Karpas-422 (cell line): Measurements from ENCODE around the gene RNF103. TPM values are rescaled to one million over a fixed set of nuclear protein-coding genes. Genes with fewer than 3 reads are reported as not detected.
A peak's percentile ranks its signal among the peaks of the same experiment; 100 is the strongest.

Experiments
- DNase-seq: peaks from one replicate; pipeline ENCODE4 v3.0.0-alpha.2; 2015
- H2AFZ ChIP-seq: fragments of 200-600 bp; sonication (generic); 2 replicates; pipeline ENCODE4 v1.6.1; 2014; ENCODE audit warnings: antibody characterized with exemption, low read length, mixed read lengths
- H3K27ac ChIP-seq: fragments of 200-600 bp; sonication (generic); 2 replicates; pipeline ENCODE4 v1.5.1; 2014; ENCODE audit warnings: mild to moderate bottlenecking, low read length, moderate library complexity
- H3K27me3 ChIP-seq: fragments of 200-600 bp; sonication (generic); 2 replicates; pipeline ENCODE4 v1.6.1; 2014; ENCODE audit warnings: low read length, mixed read lengths
- H3K36me3 ChIP-seq: fragments of 200-600 bp; sonication (generic); 2 replicates; pipeline ENCODE4 v1.6.1; 2014; ENCODE audit warnings: low read length, mixed read lengths; ENCODE audit not compliant: insufficient read depth
- H3K4me1 ChIP-seq: fragments of 200-600 bp; sonication (generic); 2 replicates; pipeline ENCODE4 v1.6.1; 2014; ENCODE audit warnings: mild to moderate bottlenecking, low read length, mixed read lengths
- H3K4me2 ChIP-seq: fragments of 200-600 bp; sonication (generic); 2 replicates; pipeline ENCODE4 v1.6.1; 2014; ENCODE audit warnings: low read length, low read depth, mild to moderate bottlenecking; ENCODE audit not compliant: poor library complexity, severe bottlenecking
- H3K4me3 ChIP-seq: fragments of 200-600 bp; sonication (generic); 2 replicates; pipeline ENCODE4 v1.5.1; 2014; ENCODE audit warnings: mild to moderate bottlenecking, antibody characterized with exemption, low read length, mixed read lengths
- H3K79me2 ChIP-seq: fragments of 200-600 bp; sonication (generic); 2 replicates; pipeline ENCODE4 v1.6.1; 2014; ENCODE audit warnings: mild to moderate bottlenecking, low read length, mixed read lengths
- H3K9ac ChIP-seq: fragments of 200-600 bp; sonication (generic); 2 replicates; pipeline ENCODE4 v1.6.0; 2014; ENCODE audit warnings: low read length
- H3K9me2 ChIP-seq: fragments of 200-600 bp; sonication (generic), shearing (Covaris generic); replicated peaks from 2 replicates; pipeline ENCODE4 v1.6.0; 2014; ENCODE audit warnings: mild to moderate bottlenecking, low read length, moderate library complexity; ENCODE audit not compliant: insufficient read depth
- H3K9me3 ChIP-seq: fragments of 300-700, 200-600 bp; sonication (generic); 2 replicates; pipeline ENCODE4 v1.6.1; 2014; ENCODE audit warnings: low read length, mixed read lengths
- H4K20me1 ChIP-seq: fragments of 200-600 bp; sonication (generic); 2 replicates; pipeline ENCODE4 v1.6.1; 2014; ENCODE audit warnings: mild to moderate bottlenecking, antibody characterized with exemption, low read length, low read depth; ENCODE audit not compliant: insufficient read depth
- total RNA-seq: library from RNA; depleted of rRNA; stranded (reverse); fragments of >200 nt; shearing (Covaris generic); gene quantifications from 2 replicates; pipeline ENCODE4 v1.2.3, GENCODE V29; 2014; ENCODE audit warnings: low replicate concordance

The RNF103 gene
- total RNA-seq, 1 experiment from 2014 or later, result 37.8 TPM

DNA sequence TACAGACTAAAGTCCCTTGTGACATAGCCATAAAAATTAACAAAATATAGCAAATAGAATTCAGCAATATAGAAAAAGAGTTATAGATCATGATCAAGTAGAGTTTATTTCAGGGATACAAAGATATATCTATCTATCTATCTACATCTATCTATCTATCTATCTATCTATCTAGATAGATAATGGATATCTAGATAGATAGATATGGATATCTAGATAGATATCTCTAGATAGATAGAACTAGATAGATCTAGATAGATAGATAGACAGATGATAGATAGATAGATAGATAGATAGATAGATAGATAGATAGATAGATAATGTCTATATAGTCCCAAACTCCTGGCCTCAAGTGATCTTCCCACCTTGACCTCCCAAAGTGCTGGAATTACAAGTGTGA lies 43.1 kb downstream of the RNF103 start:
- H3K27ac ChIP-seq, result no peak overlapping the region
- H3K79me2 ChIP-seq, result no peaks in the 10 kb centered on the region
- peaks cover 8% of the 10 kb centered on the region for H3K9me3 ChIP-seq
- H3K4me1 ChIP-seq, result no peaks in the 10 kb centered on the region
- H3K9ac ChIP-seq, result no peak overlapping the region
- H3K36me3 ChIP-seq, result no peaks in the 10 kb centered on the region
- H3K27me3 ChIP-seq, result no peaks in the 10 kb centered on the region; the same call in 1 of the 2 replicates
- no peak for DNase-seq
- H3K4me3 ChIP-seq, result no peak overlapping the region
- H3K4me2 ChIP-seq, result no peak overlapping the region
- H2AFZ ChIP-seq, result no peak overlapping the region
- H3K9me2 ChIP-seq, result no peaks in the 10 kb centered on the region
- H4K20me1 ChIP-seq, result no peaks in the 10 kb centered on the region

DNA sequence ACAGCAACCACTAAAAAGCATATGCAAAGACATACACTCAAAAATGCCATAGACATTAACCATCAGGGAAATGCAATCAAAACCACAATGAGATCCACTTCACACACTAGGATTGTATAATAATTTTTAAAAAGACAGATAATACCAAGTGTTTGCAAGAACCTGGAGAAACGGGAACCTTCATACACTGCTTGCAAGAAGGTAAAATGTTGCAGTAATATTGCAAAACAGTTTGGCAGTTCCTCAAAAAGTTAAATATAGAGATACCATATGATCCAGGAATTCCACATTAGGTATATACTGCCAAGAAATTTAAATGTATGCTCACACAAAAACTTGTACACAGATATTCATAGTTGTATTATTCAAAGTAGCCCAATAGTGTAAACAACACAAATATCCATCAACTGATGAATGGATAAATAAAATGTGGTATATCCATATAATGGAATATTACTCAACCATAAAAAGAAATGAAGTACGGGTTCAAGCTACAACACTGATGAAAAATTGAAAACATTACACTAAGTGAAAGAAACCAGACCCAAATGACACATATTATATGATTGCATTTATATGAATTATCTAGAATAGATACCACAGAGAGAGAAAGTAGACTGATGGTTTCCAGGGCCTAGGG lies 45.7 kb downstream of the RNF103 start:
- H3K79me2 ChIP-seq, result no peaks in the 10 kb centered on the region
- no peak overlapping the region for H3K4me3 ChIP-seq
- H3K9me2 ChIP-seq, result no peaks in the 10 kb centered on the region
- no peaks in the 10 kb centered on the region; the same call in 1 of the 2 replicates for H3K27me3 ChIP-seq
- no peak overlapping the region for H2AFZ ChIP-seq
- H3K9ac ChIP-seq, result no peak overlapping the region
- peaks cover 8% of the 10 kb centered on the region for H3K9me3 ChIP-seq
- H3K4me2 ChIP-seq, result no peak overlapping the region
- DNase-seq, result no peak
- no peak overlapping the region for H3K27ac ChIP-seq
- no peaks in the 10 kb centered on the region for H3K4me1 ChIP-seq
- H3K36me3 ChIP-seq, result no peaks in the 10 kb centered on the region
- no peaks in the 10 kb centered on the region for H4K20me1 ChIP-seq

DNA sequence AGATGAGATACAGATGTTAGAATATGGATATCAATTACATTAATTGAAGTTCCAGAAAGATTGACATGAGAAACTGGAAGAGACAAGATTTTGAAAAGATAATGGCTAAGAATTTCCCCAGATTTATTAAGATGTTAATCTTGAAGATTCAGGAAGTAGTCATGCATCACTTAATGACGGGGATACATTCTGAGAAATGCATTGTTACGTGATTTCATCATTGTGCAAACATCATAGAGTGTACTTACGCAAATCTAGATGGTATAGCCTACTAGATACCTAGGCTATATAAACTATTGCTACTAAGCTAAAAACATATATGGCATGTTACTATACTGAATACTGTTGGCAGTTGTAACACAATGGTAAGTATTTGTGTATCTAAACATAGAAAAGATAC lies 53.6 kb downstream of the RNF103 start:
- DNase-seq, result no peak
- Histone ChIP-seq H3K27me3 (no peaks in the 10 kb centered on the region), H3K4me2 (no peak overlapping the region), H3K36me3 (no peaks in the 10 kb centered on the region), H3K9ac (no peak overlapping the region), H3K9me3 (no peaks in the 10 kb centered on the region), H3K79me2 (no peaks in the 10 kb centered on the region), H3K4me1 (no peaks in the 10 kb centered on the region), H2AFZ (no peak overlapping the region), H3K4me3 (no peak overlapping the region), H3K27ac (no peak overlapping the region), H3K9me2 (no peaks in the 10 kb centered on the region), H4K20me1 (no peaks in the 10 kb centered on the region)

DNA sequence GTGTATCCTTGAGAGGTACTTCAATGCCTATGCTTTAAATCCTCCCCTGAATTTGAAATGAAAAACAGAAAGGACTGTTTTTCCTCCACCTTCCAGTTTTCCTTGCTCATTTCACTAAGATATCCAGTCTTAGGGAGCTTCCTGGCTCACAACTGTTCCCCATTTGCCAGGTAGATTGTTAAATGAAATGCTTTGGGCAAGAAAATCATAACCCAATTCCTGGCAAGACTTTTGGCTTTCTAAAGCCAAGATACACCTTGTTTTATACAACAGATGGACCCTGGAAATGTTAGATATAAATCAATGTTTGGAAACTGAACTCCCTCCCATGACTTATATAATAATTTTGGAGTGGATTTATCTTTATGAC lies 56.9 kb downstream of the RNF103 start:
- Histone ChIP-seq H3K27ac (no peak overlapping the region), H3K9ac (no peak overlapping the region), H2AFZ (no peak overlapping the region), H3K4me1 (peaks cover 12% of the 10 kb centered on the region), H3K27me3 (no peaks in the 10 kb centered on the region), H3K36me3 (no peaks in the 10 kb centered on the region), H4K20me1 (0 out of 2 replicates have a peak, but pooled peaks cover 3% of the 10 kb centered on the region), H3K79me2 (peaks cover 11% of the 10 kb centered on the region), H3K9me3 (no peaks in the 10 kb centered on the region), H3K4me3 (no peak overlapping the region), H3K9me2 (no peaks in the 10 kb centered on the region; the same call in 1 of the 2 replicates), H3K4me2 (no peak overlapping the region)
- DNase-seq, result no peak

DNA sequence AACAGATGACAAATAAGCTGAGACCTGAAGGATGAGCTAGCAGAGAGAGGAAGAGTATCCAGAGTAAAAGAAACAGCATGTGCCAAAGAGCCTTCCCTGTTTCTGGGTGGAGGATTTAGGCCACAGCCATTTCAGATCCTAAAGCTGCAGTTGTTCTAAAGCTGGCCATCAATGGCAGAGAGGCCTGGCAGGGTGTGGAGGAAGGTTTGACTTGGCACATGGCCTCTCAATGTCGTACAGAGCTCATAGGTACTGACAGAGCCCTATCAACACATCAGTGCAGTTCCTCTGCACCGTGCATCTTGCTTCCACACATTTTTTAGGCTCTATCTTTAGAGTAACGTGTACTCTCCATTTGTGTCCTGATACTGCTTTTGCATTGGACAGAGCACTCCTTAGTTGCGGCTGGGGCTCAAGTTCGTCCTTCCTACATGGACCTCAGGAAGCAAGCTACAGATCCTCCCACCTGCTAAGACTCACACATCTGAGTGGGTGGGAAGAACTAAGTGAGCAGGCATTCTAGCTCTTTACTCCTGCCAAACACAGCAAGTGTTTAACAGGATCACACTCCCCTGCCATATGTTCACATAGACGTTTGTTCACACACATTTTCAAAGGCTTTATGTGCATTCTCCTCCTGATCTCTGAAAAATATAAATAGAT lies 57.4 kb downstream of the RNF103 start:
- Histone ChIP-seq H3K4me1 (peaks cover 18% of the 10 kb centered on the region), H2AFZ (no peak overlapping the region), H3K4me3 (no peak overlapping the region), H3K9ac (no peak overlapping the region), H3K36me3 (no peaks in the 10 kb centered on the region), H3K27me3 (no peaks in the 10 kb centered on the region), H4K20me1 (0 out of 2 replicates have a peak, but pooled peaks cover 3% of the 10 kb centered on the region), H3K9me3 (no peaks in the 10 kb centered on the region), H3K79me2 (peaks cover 17% of the 10 kb centered on the region), H3K4me2 (no peak overlapping the region), H3K27ac (no peak overlapping the region), H3K9me2 (no peaks in the 10 kb centered on the region; the same call in 1 of the 2 replicates)
- DNase-seq, result no peak

DNA sequence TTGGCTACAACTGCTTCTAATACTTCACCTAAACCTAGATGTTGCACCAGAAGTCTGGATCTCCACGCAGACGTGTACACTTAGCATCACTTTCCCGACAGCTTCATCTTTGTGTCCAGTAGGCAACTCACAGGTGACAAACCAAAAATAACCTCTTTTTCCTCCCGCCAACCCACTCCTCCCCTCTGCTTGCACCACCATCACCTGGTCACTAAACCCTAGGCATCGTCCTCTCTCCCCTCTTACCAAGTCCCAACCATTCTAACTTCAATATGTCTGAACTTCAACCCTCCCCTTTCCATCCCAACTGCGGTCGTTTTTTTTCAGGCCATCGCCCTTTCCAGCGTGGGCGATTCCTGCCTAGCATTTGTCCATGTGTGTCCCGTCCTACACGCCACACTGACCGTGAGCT lies 60.0 kb downstream of the RNF103 start:
- no peak overlapping the region for H3K27ac ChIP-seq
- H3K4me2 ChIP-seq, result peak overlapping the region; percentile 97
- peak overlapping the region; percentile 98 for H3K4me3 ChIP-seq
- 0 out of 2 replicates have a peak, but pooled peaks cover 3% of the 10 kb centered on the region for H4K20me1 ChIP-seq
- DNase-seq, result no peak
- peaks cover 43% of the 10 kb centered on the region for H3K79me2 ChIP-seq
- H3K9me2 ChIP-seq, result no peaks in the 10 kb centered on the region; the same call in 1 of the 2 replicates
- peak overlapping the region; percentile 81 for H2AFZ ChIP-seq
- H3K27me3 ChIP-seq, result no peaks in the 10 kb centered on the region
- peaks cover 21% of the 10 kb centered on the region for H3K4me1 ChIP-seq
- H3K36me3 ChIP-seq, result peaks cover 3% of the 10 kb centered on the region; the same call in 1 of the 2 replicates
- peak overlapping the region; percentile 93 for H3K9ac ChIP-seq
- H3K9me3 ChIP-seq, result no peaks in the 10 kb centered on the region

- peaks cover 49% of the 10 kb centered on the region for H3K79me2 ChIP-seq
- H3K9me3 ChIP-seq, result no peaks in the 10 kb centered on the region
- 0 out of 2 replicates have a peak, but pooled peaks cover 3% of the 10 kb centered on the region for H4K20me1 ChIP-seq
- DNase-seq, result peak; percentile 99
- peak within 1 kb of the TSS; percentile 93 for H3K9ac ChIP-seq
- no peaks in the 10 kb centered on the region for H3K27me3 ChIP-seq
- peak within 1 kb of the TSS; percentile 81 for H2AFZ ChIP-seq
- peak within 1 kb of the TSS; percentile 83 for H3K27ac ChIP-seq
- H3K9me2 ChIP-seq, result no peaks in the 10 kb centered on the region; the same call in 1 of the 2 replicates
- H3K36me3 ChIP-seq, result peaks cover 7% of the 10 kb centered on the region; the same call in 1 of the 2 replicates
- peak within 1 kb of the TSS; percentile 97 for H3K4me2 ChIP-seq
- peaks cover 21% of the 10 kb centered on the region for H3K4me1 ChIP-seq
- H3K4me3 ChIP-seq, result peak within 1 kb of the TSS; percentile 98
These were observed 60.6 kb downstream of the RNF103 start, which contains the start of gene CHMP3 for GRCh38 chr2:86562922-86563649. Gene CHMP3 (minus strand): TSS chr2:86563443. CDS start chr2:86563348, 95 bp downstream.

DNA sequence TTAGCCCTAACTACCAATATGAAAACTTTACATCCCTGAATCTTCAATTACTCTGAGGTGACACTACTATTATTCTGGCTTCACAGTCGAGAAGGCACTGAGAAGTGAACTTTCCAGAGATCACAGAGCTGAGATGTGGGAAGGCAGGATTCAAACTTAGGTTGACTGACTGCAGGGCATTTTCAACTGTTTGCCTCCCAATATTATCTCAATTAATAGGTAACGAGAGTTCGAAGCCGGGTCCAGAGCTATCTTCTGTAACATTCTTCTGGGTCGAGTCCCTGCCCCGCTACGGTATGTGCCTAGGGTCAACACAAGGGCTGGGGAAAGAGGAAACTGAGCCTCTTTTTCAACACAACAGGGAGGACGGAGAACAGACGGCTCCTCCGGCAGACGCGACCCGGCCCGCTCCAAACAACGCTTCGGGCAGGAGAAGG lies 61.2 kb downstream of the RNF103 start:
- Histone ChIP-seq H3K36me3 (peaks cover 12% of the 10 kb centered on the region; the same call in 1 of the 2 replicates), H3K9me3 (no peaks in the 10 kb centered on the region), H2AFZ (peak overlapping the region; percentile 81), H4K20me1 (0 out of 2 replicates have a peak, but pooled peaks cover 3% of the 10 kb centered on the region), H3K27me3 (no peaks in the 10 kb centered on the region), H3K4me2 (peak overlapping the region; percentile 97), H3K27ac (peak overlapping the region; percentile 83), H3K4me1 (peaks cover 21% of the 10 kb centered on the region), H3K4me3 (peak overlapping the region; percentile 98), H3K9ac (peak overlapping the region; percentile 93), H3K79me2 (peaks cover 54% of the 10 kb centered on the region), H3K9me2 (no peaks in the 10 kb centered on the region; the same call in 1 of the 2 replicates)
- no peak for DNase-seq
